Measurements from ENCODE around the gene RMND1. TPM values are rescaled to one million over a fixed set of nuclear protein-coding genes. Genes with fewer than 3 reads are reported as not detected.

Gene RMND1
- total and polyA plus RNA-seq, 2 of the 13 experiments (the other 11 are each of a cell fraction or from before 2014, with no cell fraction given): 34.0 to 72.5 TPM

DNA sequence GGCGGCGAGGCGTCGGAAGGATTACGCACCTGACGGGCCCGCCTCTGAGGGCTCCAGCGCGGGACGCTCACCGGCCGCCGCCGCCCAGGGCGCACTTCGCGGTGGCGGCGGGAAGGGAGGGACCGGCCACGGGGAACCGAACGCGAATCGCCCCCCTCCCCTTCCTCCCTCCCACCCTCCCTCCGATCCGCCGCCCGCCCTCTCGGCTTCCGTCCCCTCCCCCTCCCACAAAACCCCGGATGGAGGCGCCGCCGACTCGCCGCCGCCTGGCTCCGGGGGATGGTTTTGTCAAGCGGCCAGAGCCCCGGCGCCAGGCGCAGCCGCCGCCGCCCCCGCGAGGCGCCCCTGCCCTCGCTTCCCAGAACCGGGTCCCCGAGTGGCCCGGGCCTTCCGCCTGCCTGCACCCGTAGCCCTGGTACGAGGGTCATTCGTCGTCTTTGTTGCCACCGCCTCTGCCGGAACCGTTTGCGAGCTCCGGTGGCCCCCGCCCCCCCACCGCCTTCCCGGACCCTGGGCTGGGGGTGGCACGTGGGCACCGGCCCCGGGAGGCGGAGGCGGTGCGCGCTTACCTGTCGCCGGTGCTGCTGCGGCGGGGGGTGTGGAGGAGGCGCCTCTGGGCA is 61.0 kb downstream of the RMND1 start (continued):
- TF ChIP-seq TFDP1 (CRISPR knock-in tag; IDR thresholded peaks at IDR 0.05; ENCODE audit: borderline replicate concordance): no peak; the same call in 1 of the 2 replicates
- no peak for TF ChIP-seq ZNF589 (CRISPR knock-in tag; conservative IDR thresholded peaks at IDR 0.05)
- TF ChIP-seq, protein P1, sequence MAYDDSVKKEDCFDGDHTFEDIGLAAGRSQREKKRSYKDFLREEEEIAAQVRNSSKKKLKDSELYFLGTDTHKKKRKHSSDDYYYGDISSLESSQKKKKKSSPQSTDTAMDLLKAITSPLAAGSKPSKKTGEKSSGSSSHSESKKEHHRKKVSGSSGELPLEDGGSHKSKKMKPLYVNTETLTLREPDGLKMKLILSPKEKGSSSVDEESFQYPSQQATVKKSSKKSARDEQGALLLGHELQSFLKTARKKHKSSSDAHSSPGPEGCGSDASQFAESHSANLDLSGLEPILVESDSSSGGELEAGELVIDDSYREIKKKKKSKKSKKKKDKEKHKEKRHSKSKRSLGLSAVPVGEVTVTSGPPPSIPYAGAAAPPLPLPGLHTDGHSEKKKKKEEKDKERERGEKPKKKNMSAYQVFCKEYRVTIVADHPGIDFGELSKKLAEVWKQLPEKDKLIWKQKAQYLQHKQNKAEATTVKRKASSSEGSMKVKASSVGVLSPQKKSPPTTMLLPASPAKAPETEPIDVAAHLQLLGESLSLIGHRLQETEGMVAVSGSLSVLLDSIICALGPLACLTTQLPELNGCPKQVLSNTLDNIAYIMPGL (CRISPR knock-in tag; IDR thresholded peaks at IDR 0.05; ENCODE audit: borderline replicate concordance in 1 of 2, low read depth in 1 of 2): peak in 1 of 2 experiments; percentile 68; a peak in 1 of 4 replicates
- TF ChIP-seq FOXP1 (IDR thresholded peaks at IDR 0.05): no peak
- no peak for TF ChIP-seq FOXP1 (CRISPR knock-in tag; IDR thresholded peaks at IDR 0.05)
- TF ChIP-seq RARG (CRISPR knock-in tag; IDR thresholded peaks at IDR 0.05; ENCODE audit: low read depth): no peak
- TF ChIP-seq ZNF567 (CRISPR knock-in tag; IDR thresholded peaks at IDR 0.05; ENCODE audit: borderline replicate concordance): no peak
- 0 out of 2 replicates have a peak, but pooled peaks have one; percentile 21 for TF ChIP-seq ARID4A (CRISPR knock-in tag; IDR thresholded peaks at IDR 0.05; ENCODE audit: borderline replicate concordance)
- TF ChIP-seq, protein P2, sequence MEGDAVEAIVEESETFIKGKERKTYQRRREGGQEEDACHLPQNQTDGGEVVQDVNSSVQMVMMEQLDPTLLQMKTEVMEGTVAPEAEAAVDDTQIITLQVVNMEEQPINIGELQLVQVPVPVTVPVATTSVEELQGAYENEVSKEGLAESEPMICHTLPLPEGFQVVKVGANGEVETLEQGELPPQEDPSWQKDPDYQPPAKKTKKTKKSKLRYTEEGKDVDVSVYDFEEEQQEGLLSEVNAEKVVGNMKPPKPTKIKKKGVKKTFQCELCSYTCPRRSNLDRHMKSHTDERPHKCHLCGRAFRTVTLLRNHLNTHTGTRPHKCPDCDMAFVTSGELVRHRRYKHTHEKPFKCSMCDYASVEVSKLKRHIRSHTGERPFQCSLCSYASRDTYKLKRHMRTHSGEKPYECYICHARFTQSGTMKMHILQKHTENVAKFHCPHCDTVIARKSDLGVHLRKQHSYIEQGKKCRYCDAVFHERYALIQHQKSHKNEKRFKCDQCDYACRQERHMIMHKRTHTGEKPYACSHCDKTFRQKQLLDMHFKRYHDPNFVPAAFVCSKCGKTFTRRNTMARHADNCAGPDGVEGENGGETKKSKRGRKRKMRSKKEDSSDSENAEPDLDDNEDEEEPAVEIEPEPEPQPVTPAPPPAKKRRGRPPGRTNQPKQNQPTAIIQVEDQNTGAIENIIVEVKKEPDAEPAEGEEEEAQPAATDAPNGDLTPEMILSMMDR (CRISPR knock-in tag; IDR thresholded peaks at IDR 0.05): no peak
- TF ChIP-seq JARID2 (CRISPR knock-in tag; IDR thresholded peaks at IDR 0.05; ENCODE audit: insufficient replicate concordance): no peak
- TF ChIP-seq NFYC (CRISPR knock-in tag; IDR thresholded peaks at IDR 0.05): no peak
- peak; percentile 17; the same call in 1 of the 2 replicates for TF ChIP-seq NR2F2 (IDR thresholded peaks at IDR 0.05; ENCODE audit: borderline replicate concordance, low read depth)
- TF ChIP-seq ZNF720 (CRISPR knock-in tag; IDR thresholded peaks at IDR 0.05): no peak
- TF ChIP-seq TAF15 (IDR thresholded peaks at IDR 0.05; ENCODE audit: low read depth, low read length, poor library complexity, severe bottlenecking): no peak
- 0 out of 2 replicates have a peak, but pooled peaks have one; percentile 17 for TF ChIP-seq HBP1 (CRISPR knock-in tag; IDR thresholded peaks at IDR 0.05; ENCODE audit: low read depth)
- TF ChIP-seq BORCS8-MEF2B (CRISPR knock-in tag; IDR thresholded peaks at IDR 0.05): no peak
- no peak for TF ChIP-seq CBX1 (IDR thresholded peaks at IDR 0.05; ENCODE audit: low read depth)
- TF ChIP-seq ZNF333 (CRISPR knock-in tag; IDR thresholded peaks at IDR 0.05; ENCODE audit: borderline replicate concordance): peak; percentile 28; the same call in 1 of the 2 replicates
- TF ChIP-seq ZNF20 (CRISPR knock-in tag; IDR thresholded peaks at IDR 0.05): no peak; the same call in 1 of the 2 replicates

Data from HepG2 (cell line).